ENCODE data around the gene BTBD9. TPM values are rescaled to one million over a fixed set of nuclear protein-coding genes. Genes with fewer than 3 reads are reported as not detected.

BTBD9 gene
- total and polyA plus RNA-seq, 2 donors (not counting 1 experiment from before 2014, with no cell fraction given) = 4.1 to 48.9 TPM

DNA sequence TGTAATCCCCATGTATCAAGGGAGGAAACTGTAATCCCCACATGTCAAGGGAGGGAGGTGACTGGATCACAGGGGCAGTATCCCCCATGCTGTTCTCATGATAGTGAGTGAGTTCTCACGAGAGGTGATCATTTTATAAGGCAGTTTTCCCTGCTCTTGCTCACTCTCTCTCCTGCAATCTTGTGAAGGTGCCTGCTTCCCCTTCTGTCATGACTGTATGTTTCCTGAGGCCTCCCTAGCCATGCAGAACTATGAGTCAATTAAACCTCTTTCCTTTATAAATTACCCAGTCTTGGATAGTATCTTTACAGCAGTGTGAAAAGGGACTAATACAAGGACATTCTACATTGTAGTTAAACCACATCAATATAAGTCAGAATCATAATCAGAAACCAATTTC is 112.4 kb downstream of the BTBD9 start:
- Mint-ChIP-seq H3K27me3 (no peaks in the 10 kb centered on the region), H3K27ac (no peak overlapping the region), H3K4me3 (no peak overlapping the region), H3K4me1 (peaks cover 23% of the 10 kb centered on the region), H3K9me3 (ENCODE audit: insufficient read depth) (peaks cover 6% of the 10 kb centered on the region)
- H3K27me3 ChIP-seq (replicated peaks in 1 of 4; ENCODE audit: control extremely low read depth in 1 of 4, control insufficient read depth in 3 of 4, insufficient read depth in 4 of 4, low read length in 3 of 4) = no peaks in the 10 kb centered on the region
- DNase-seq = no peak
- H3K36me3 ChIP-seq (replicated peaks in 1 of 2; ENCODE audit: control extremely low read depth in 1 of 2, control insufficient read depth in 1 of 2, extremely low read depth in 1 of 2, insufficient read depth in 2 of 2, low read length in 1 of 2) = peaks cover 1 to 3% of the 10 kb centered on the region in 2 experiments
- H3K79me2 ChIP-seq (ENCODE audit: control insufficient read depth, insufficient read depth, low read length) = peaks cover 12% of the 10 kb centered on the region
- H3K9ac ChIP-seq (ENCODE audit: low read length) = no peak overlapping the region
- POLR2A ChIA-PET = no interaction called here
- CTCF ChIA-PET = no interaction called here
- no peak overlapping the region for H2AFZ ChIP-seq (ENCODE audit: insufficient read depth, low read depth, low read length, poor library complexity, severe bottlenecking)
- H3K4me1 ChIP-seq (ENCODE audit: control insufficient read depth in 2 of 2, insufficient read depth in 2 of 2, low read length in 2 of 2) = no peaks in the 10 kb centered on the region
- H3K4me2 ChIP-seq (replicated peaks; ENCODE audit: low read depth, low read length, poor library complexity, severe bottlenecking) = no peak overlapping the region
- no CpG with 5 or more reads among the region's 1 CpG for WGBS (ENCODE audit: insufficient coverage)
- no peak overlapping the region for H3K4me3 ChIP-seq (ENCODE audit: control extremely low read depth in 1 of 5, extremely low read depth in 1 of 5, insufficient read depth in 1 of 5, low read depth in 2 of 5, low read length in 4 of 5)
- peaks cover 3 to 32% (median 19%) of the 10 kb centered on the region in 3 donors for H3K9me3 ChIP-seq (ENCODE audit: control extremely low read depth in 1 of 3, control insufficient read depth in 2 of 3, insufficient read depth in 1 of 3, low read length in 2 of 3)
- TF ChIP-seq, protein P1, sequence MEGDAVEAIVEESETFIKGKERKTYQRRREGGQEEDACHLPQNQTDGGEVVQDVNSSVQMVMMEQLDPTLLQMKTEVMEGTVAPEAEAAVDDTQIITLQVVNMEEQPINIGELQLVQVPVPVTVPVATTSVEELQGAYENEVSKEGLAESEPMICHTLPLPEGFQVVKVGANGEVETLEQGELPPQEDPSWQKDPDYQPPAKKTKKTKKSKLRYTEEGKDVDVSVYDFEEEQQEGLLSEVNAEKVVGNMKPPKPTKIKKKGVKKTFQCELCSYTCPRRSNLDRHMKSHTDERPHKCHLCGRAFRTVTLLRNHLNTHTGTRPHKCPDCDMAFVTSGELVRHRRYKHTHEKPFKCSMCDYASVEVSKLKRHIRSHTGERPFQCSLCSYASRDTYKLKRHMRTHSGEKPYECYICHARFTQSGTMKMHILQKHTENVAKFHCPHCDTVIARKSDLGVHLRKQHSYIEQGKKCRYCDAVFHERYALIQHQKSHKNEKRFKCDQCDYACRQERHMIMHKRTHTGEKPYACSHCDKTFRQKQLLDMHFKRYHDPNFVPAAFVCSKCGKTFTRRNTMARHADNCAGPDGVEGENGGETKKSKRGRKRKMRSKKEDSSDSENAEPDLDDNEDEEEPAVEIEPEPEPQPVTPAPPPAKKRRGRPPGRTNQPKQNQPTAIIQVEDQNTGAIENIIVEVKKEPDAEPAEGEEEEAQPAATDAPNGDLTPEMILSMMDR (IDR thresholded peaks at IDR 0.05) = no peak
- TF ChIP-seq EZH2 (IDR thresholded peaks at IDR 0.05; ENCODE audit: borderline replicate concordance, insufficient read depth, low read depth, low read length, poor library complexity, severe bottlenecking) = no peak
- H4K20me1 ChIP-seq (ENCODE audit: control insufficient read depth, insufficient read depth, low read length, poor library complexity, severe bottlenecking) = no peaks in the 10 kb centered on the region
- no peak overlapping the region for H3K27ac ChIP-seq (ENCODE audit: low read length in 2 of 2)
- intact Hi-C loops (cut with micrococcal nuclease) = no loop called here
- no peak for ATAC-seq (ENCODE audit: low read depth)

DNA sequence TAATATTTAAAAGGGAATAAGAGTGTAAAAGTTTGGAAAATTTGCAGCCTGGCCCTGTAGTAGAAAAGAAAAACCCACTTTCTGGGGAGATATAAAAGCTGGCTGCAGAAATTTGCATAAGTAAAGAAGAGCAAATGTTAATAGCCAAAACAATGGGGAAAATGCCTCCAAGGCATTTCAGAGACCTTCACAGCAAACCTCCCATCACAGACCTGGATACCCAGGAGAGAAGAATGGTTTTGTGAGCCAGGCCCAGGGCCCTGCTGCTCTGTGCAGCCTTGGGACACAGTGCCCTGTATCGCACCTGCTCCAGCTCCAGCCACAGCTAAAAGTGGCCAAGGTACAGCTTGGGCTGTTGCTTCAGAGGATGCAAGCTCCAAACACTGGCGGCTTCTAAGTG is 113.8 kb downstream of the BTBD9 start:
- Mint-ChIP-seq H3K27ac (no peak overlapping the region), H3K9me3 (ENCODE audit: insufficient read depth) (peaks cover 6% of the 10 kb centered on the region), H3K27me3 (no peaks in the 10 kb centered on the region), H3K4me3 (no peak overlapping the region), H3K4me1 (peaks cover 13% of the 10 kb centered on the region)
- POLR2A ChIA-PET = no interaction called here
- DNase-seq = no peak
- no peak overlapping the region for H3K9ac ChIP-seq (ENCODE audit: low read length)
- TF ChIP-seq EZH2 (IDR thresholded peaks at IDR 0.05; ENCODE audit: borderline replicate concordance, insufficient read depth, low read depth, low read length, poor library complexity, severe bottlenecking) = no peak
- TF ChIP-seq, protein P1 (IDR thresholded peaks at IDR 0.05) = no peak
- H3K4me3 ChIP-seq (ENCODE audit: control extremely low read depth in 1 of 5, extremely low read depth in 1 of 5, insufficient read depth in 1 of 5, low read depth in 2 of 5, low read length in 4 of 5) = no peak overlapping the region
- H3K4me2 ChIP-seq (replicated peaks; ENCODE audit: low read depth, low read length, poor library complexity, severe bottlenecking) = no peak overlapping the region
- 100% methylated on average over 2 of the region's 2 CpGs for whole genome bisulfite sequencing (ENCODE audit: insufficient coverage)
- H4K20me1 ChIP-seq (ENCODE audit: control insufficient read depth, insufficient read depth, low read length, poor library complexity, severe bottlenecking) = no peaks in the 10 kb centered on the region
- H3K27me3 ChIP-seq (replicated peaks in 1 of 4; ENCODE audit: control extremely low read depth in 1 of 4, control insufficient read depth in 3 of 4, insufficient read depth in 4 of 4, low read length in 3 of 4) = no peaks in the 10 kb centered on the region
- CTCF ChIA-PET = no interaction called here
- H2AFZ ChIP-seq (ENCODE audit: insufficient read depth, low read depth, low read length, poor library complexity, severe bottlenecking) = no peak overlapping the region
- no peaks in the 10 kb centered on the region for H3K4me1 ChIP-seq (ENCODE audit: control insufficient read depth in 2 of 2, insufficient read depth in 2 of 2, low read length in 2 of 2)
- no peak for ATAC-seq (ENCODE audit: low read depth)
- no peak overlapping the region for H3K27ac ChIP-seq (ENCODE audit: low read length in 2 of 2)
- peaks cover 12% of the 10 kb centered on the region for H3K79me2 ChIP-seq (ENCODE audit: control insufficient read depth, insufficient read depth, low read length)
- H3K36me3 ChIP-seq (replicated peaks in 1 of 2; ENCODE audit: control extremely low read depth in 1 of 2, control insufficient read depth in 1 of 2, extremely low read depth in 1 of 2, insufficient read depth in 2 of 2, low read length in 1 of 2) = peaks cover 0 to 3% of the 10 kb centered on the region in 2 experiments
- peaks cover 3 to 28% (median 19%) of the 10 kb centered on the region in 3 donors for H3K9me3 ChIP-seq (ENCODE audit: control extremely low read depth in 1 of 3, control insufficient read depth in 2 of 3, insufficient read depth in 1 of 3, low read length in 2 of 3)
- intact Hi-C loops (cut with micrococcal nuclease) = no loop called here

All from B cell (primary cell).